Upper lobe of left lung (tissue), 4 donors: ENCODE measurements around the gene ZIC5.

ENCODE experiments used
- CTCF ChIP-seq, 6 experiments: fragments of 450-650 bp in 4 of 6; fragments of 200-600 bp in 2 of 6; sonication (generic) in 2 of 6; IDR thresholded peaks; one replicate each; pipeline ENCODE4 v1.5.1; 2016 to 2019; ENCODE audit warnings: antibody characterized with exemption in 6 of 6
- POLR2A ChIP-seq, 4 donors: fragments of 450-650 bp; IDR thresholded peaks; one replicate each; pipeline ENCODE4 v1.5.1; 2016 to 2017; ENCODE audit warnings: antibody characterized with exemption in 4 of 4, mild to moderate bottlenecking in 2 of 4
- POLR2AphosphoS5 ChIP-seq, 2 donors: sonication (generic); formaldehyde crosslinking; IDR thresholded peaks; one replicate each; pipeline ENCODE4 v1.5.1; 2017; ENCODE audit warnings: antibody characterized with exemption in 2 of 2

DNA sequence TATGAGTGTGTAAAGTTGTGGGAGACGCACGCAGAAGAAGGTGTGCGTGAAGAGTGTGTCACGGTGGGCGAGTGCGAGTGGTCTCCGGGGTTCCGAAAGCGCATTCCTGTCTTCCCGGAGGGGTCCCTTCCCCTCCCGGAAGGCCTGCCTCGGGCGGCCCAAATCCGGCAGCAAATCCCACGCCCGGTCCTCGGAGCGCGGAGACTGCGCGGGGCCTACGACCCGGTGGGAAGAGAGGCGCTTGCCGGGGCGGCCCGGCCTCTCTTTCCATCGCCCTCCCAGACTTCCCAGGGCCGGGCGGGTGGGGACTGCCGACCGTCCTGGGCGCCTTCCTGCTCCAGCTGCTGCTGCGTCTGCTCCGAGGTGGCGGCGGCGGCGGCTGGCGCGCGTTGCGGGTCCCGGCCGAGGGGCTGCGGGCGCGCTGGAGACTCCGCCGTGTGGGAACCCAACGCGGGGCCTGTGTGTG, 2.1 kb downstream of the ZIC5 start:
- TF ChIP-seq CTCF (IDR thresholded peaks at IDR 0.05) (no peak), POLR2A (IDR thresholded peaks at IDR 0.05) (no peak), POLR2AphosphoS5 (IDR thresholded peaks at IDR 0.05) (no peak)
